ENCODE measurements around the gene CXCL14. TPM values are rescaled to one million over a fixed set of nuclear protein-coding genes. Genes with fewer than 3 reads are reported as not detected.
"Not testable (repeated sequence)": the region's sequence is repeated elsewhere in the genome, so short reads cannot be mapped to it uniquely, and the experiment has no call there.

CXCL14 gene
- total and polyA plus RNA-seq, 3 donors from 2014 or later, result 1.8 to 30.4 (median 3.6) TPM

GRCh38 chr5:135534609-135535419 is 44.0 kb downstream of the CXCL14 start:
- Histone ChIP-seq H3K36me3 (ENCODE audit: low read depth, missing control alignments) (no peaks in the 10 kb centered on the region), H3K27me3 (no peaks in the 10 kb centered on the region), H3K27ac (no peak overlapping the region), H3K4me1 (peaks cover 15% of the 10 kb centered on the region), H3K9me3 (no peaks in the 10 kb centered on the region), H3K4me3 (peak overlapping the region; percentile 18 to 41)
- DNase-seq, result no peak
- no peak for TF ChIP-seq CTCF (IDR thresholded peaks at IDR 0.05)
- TF ChIP-seq POLR2A (IDR thresholded peaks at IDR 0.05), result no peak
- 3% methylated on average over 38 to 46 of the region's 61 CpGs for WGBS, 2 donors
- intact Hi-C loops (cut with DNase I; ENCODE audit: low total_unique reads), result no loop called here

DNA sequence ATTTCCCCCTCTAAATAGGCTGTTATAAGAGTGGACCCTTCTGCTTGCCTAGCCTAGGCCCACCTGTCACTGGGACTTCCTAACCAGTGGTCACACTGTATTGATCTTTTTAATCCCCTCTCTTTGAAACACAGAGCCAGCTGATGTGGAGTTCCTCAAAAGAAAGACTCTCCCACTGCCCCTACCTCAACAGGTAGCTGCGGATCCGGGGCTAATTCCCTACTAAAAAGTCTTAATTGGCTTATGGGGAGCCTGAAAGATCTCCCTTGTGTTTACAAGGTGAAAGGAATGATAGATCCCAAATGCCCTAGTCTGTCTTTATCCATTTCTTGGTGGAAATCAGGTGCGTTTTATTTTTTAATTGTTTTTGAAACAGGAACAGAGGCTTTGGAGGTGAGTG is 45.0 kb downstream of the CXCL14 start:
- WGBS, 2 donors, result 59 to 60% methylated on average over 3 of the region's 3 CpGs
- Histone ChIP-seq H3K4me3 (no peak overlapping the region), H3K27me3 (no peaks in the 10 kb centered on the region), H3K9me3 (no peaks in the 10 kb centered on the region), H3K27ac (no peak overlapping the region), H3K4me1 (peaks cover 15% of the 10 kb centered on the region), H3K36me3 (ENCODE audit: low read depth, missing control alignments) (no peaks in the 10 kb centered on the region)
- no peak for DNase-seq
- intact Hi-C loops (cut with DNase I; ENCODE audit: low total_unique reads), result no loop called here
- no peak for TF ChIP-seq CTCF (IDR thresholded peaks at IDR 0.05)
- TF ChIP-seq POLR2A (IDR thresholded peaks at IDR 0.05), result no peak

DNA sequence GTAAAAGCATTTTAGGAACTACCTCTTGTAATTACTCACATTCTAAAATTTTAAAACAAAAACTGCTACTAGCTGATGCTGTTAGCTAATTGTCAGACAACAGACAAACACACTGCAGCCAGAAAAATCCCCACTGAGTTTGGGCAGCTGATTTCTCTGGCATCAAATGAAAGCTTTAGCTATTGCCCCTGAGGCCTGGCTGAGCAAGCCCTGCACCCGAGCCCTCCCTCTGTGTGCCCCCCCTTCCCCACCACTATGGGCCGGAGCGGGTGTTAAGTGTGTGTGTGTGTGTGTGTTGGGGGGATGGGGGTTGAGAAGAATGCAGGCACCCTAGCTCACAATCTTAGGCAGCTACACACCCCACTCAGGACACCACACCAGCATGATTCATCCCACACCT is 45.5 kb downstream of the CXCL14 start:
- DNase-seq, result no peak
- WGBS, 2 donors, result 44 to 74% methylated on average over 3 of the region's 3 CpGs
- intact Hi-C loops (cut with DNase I; ENCODE audit: low total_unique reads), result no loop called here
- peaks cover 15% of the 10 kb centered on the region for H3K4me1 ChIP-seq
- no peak overlapping the region for H3K27ac ChIP-seq
- H3K27me3 ChIP-seq, result no peaks in the 10 kb centered on the region
- TF ChIP-seq POLR2A (IDR thresholded peaks at IDR 0.05) (no peak), CTCF (IDR thresholded peaks at IDR 0.05) (no peak)
- no peaks in the 10 kb centered on the region for H3K9me3 ChIP-seq
- no peaks in the 10 kb centered on the region for H3K36me3 ChIP-seq (ENCODE audit: low read depth, missing control alignments)
- no peak overlapping the region for H3K4me3 ChIP-seq

DNA sequence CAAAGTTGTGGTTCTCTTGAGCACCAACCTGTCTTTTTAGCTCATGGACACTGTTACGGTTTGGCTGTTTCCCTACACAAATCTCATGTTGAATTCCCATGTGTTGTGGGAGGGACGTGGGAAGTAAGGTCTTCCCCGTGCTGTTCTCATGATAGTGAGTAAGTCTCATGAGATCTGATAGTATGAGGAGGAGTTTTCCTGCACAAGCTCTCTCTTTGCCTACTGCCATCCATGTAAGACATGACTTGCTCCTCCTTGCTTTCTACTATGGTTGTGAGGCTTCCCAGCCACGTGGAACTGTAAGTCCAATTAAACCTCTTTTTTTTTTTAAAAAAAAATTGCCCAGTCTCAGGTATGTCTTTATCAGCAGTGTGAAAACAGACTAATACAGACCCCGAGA is 49.2 kb downstream of the CXCL14 start:
- H3K36me3 ChIP-seq (ENCODE audit: low read depth, missing control alignments); H3K27me3 ChIP-seq; H3K4me3 ChIP-seq; H3K4me1 ChIP-seq; intact Hi-C loops (cut with DNase I; ENCODE audit: low total_unique reads); H3K9me3 ChIP-seq; H3K27ac ChIP-seq; DNase-seq: not testable (repeated sequence)
- WGBS, 2 donors, result 68 to 77% methylated on average over 5 of the region's 5 CpGs

DNA sequence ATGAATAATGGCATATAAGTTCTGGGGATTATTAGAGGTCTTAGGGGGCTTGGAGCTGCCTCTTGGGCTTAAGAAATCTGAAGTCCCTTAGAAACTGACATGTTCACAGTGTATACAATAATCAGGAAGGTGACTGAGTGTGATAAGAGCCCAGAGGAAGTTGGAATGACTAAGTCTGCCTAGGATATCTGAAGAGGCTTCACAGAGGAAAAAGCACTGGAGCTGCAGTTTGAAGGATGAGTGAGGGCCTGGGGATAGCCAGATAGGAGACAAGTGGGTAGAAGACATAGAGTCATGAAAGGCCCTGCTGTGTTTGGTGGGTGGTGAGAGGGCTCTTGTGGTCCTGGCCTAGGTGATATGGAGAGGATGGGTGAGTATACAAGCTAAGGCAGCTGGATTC is 51.9 kb downstream of the CXCL14 start:
- Histone ChIP-seq H3K27me3 (no peaks in the 10 kb centered on the region), H3K27ac (no peak overlapping the region), H3K9me3 (no peaks in the 10 kb centered on the region), H3K4me3 (no peak overlapping the region), H3K4me1 (no peaks in the 10 kb centered on the region), H3K36me3 (ENCODE audit: low read depth, missing control alignments) (no peaks in the 10 kb centered on the region)
- intact Hi-C loops (cut with DNase I; ENCODE audit: low total_unique reads), result no loop called here
- TF ChIP-seq CTCF (IDR thresholded peaks at IDR 0.05) (no peak), POLR2A (IDR thresholded peaks at IDR 0.05) (no peak)
- DNase-seq, result no peak
